WTC11 (cell line): ENCODE measurements around the gene CLIC5. TPM values are rescaled to one million over a fixed set of nuclear protein-coding genes. Genes with fewer than 3 reads are reported as not detected.

Source experiments
- ATAC-seq: fragments of 200-7000 bp; cut with Tn5 transposase; 2 replicates; pipeline ENCODE4 v1.10.0; 2021; ENCODE audit warnings: mild to moderate bottlenecking, moderate library complexity
- CTCF ChIA-PET: fragments of 300-600 bp; sonication (Branson Sonifier 250); formaldehyde crosslinking; loops from one replicate; lab custom pipeline; 2021; ENCODE audit warnings: antibody characterized with exemption; lab: Charles Lee
- POLR2A ChIA-PET: fragments of 350-600 bp; sonication (Branson Sonifier 250); formaldehyde crosslinking; loops from one replicate; lab custom pipeline; 2021; ENCODE audit warnings: antibody characterized with exemption; lab: Charles Lee
- DNase-seq: peaks from one replicate; pipeline ENCODE4 v3.0.0; 2021; ENCODE audit warnings: low spot score
- H3K27ac Mint-ChIP-seq: 2 replicates; pipeline ENCODE4 v1.8.0; 2021; ENCODE audit warnings: mixed read lengths
- H3K27me3 Mint-ChIP-seq: 2 replicates; pipeline ENCODE4 v1.8.0; 2021; ENCODE audit warnings: low read depth, mild to moderate bottlenecking, moderate library complexity, mixed read lengths
- H3K36me3 Mint-ChIP-seq: 2 replicates; pipeline ENCODE4 v1.8.0; 2021; ENCODE audit warnings: mixed read lengths
- H3K4me1 Mint-ChIP-seq: 2 replicates; pipeline ENCODE4 v1.8.0; 2022; ENCODE audit warnings: mixed read lengths
- H3K4me3 Mint-ChIP-seq: 2 replicates; pipeline ENCODE4 v1.8.0; 2021; ENCODE audit warnings: mild to moderate bottlenecking, moderate library complexity, mixed read lengths
- H3K9me3 Mint-ChIP-seq: 2 replicates; pipeline ENCODE4 v1.8.0; 2021; ENCODE audit warnings: mixed read lengths
- AFF4 ChIP-seq: sonication (generic); formaldehyde crosslinking; IDR thresholded peaks from 2 replicates; pipeline ENCODE4 v1.8.1; 2023; ENCODE audit warnings: mild to moderate bottlenecking, missing genetic modification reagents, borderline replicate concordance
- CDX4 ChIP-seq: fragments of 250-450 bp; sonication (Bioruptor Pico); IDR thresholded peaks from 2 replicates; pipeline ENCODE4 v1.9.0; 2021; ENCODE audit warnings: moderate library complexity, mild to moderate bottlenecking, inconsistent platforms, borderline replicate concordance
- CREM ChIP-seq: sonication (generic); formaldehyde crosslinking; IDR thresholded peaks from 2 replicates; pipeline ENCODE4 v1.8.1; 2022; ENCODE audit warnings: mild to moderate bottlenecking, missing genetic modification reagents, moderate library complexity
- E2F1 ChIP-seq: sonication (generic); formaldehyde crosslinking; IDR thresholded peaks from 2 replicates; pipeline ENCODE4 v1.8.0; 2022; ENCODE audit warnings: mild to moderate bottlenecking, missing genetic modification reagents
- FOXJ3 ChIP-seq: sonication (generic); formaldehyde crosslinking; IDR thresholded peaks from 2 replicates; pipeline ENCODE4 v1.9.0; 2021; ENCODE audit warnings: missing genetic modification reagents, mild to moderate bottlenecking, borderline replicate concordance
- FOXK1 ChIP-seq: sonication (generic); formaldehyde crosslinking; IDR thresholded peaks from 2 replicates; pipeline ENCODE4 v1.8.0; 2022; ENCODE audit warnings: mild to moderate bottlenecking, moderate library complexity, missing genetic modification reagents
- FOXP4 ChIP-seq: sonication (generic); formaldehyde crosslinking; IDR thresholded peaks from 2 replicates; pipeline ENCODE4 v1.8.0; 2022; ENCODE audit warnings: mild to moderate bottlenecking, missing genetic modification reagents
- HMGXB4 ChIP-seq: sonication (generic); formaldehyde crosslinking; IDR thresholded peaks from 2 replicates; pipeline ENCODE4 v1.8.1; 2023; ENCODE audit warnings: mild to moderate bottlenecking, moderate library complexity, missing genetic modification reagents
- JAZF1 ChIP-seq: fragments of 250-450 bp; sonication (Bioruptor Pico); IDR thresholded peaks from 2 replicates; pipeline ENCODE4 v1.9.0; 2021; ENCODE audit warnings: moderate library complexity, mild to moderate bottlenecking, inconsistent platforms
- NFE2L1 ChIP-seq: sonication (generic); formaldehyde crosslinking; IDR thresholded peaks from 2 replicates; pipeline ENCODE4 v1.8.1; 2023; ENCODE audit warnings: missing genetic modification reagents
- SMAD3 ChIP-seq: sonication (generic); formaldehyde crosslinking; IDR thresholded peaks from 2 replicates; pipeline ENCODE4 v1.8.0; 2022; ENCODE audit warnings: missing genetic modification reagents, mild to moderate bottlenecking, borderline replicate concordance
- SOX15 ChIP-seq: fragments of 250-450 bp; sonication (Bioruptor Pico); IDR thresholded peaks from 2 replicates; pipeline ENCODE4 v1.9.0; 2021; ENCODE audit warnings: mild to moderate bottlenecking
- ZNF138 ChIP-seq: sonication (generic); formaldehyde crosslinking; conservative IDR thresholded peaks from 2 replicates; pipeline ENCODE4 v1.8.1; 2022; ENCODE audit warnings: mild to moderate bottlenecking, moderate library complexity, missing genetic modification reagents
- ZNF219 ChIP-seq: sonication (generic); formaldehyde crosslinking; IDR thresholded peaks from 2 replicates; pipeline ENCODE4 v1.8.0; 2023; ENCODE audit warnings: missing genetic modification reagents, mild to moderate bottlenecking, borderline replicate concordance
- ZNF423 ChIP-seq: fragments of 250-450 bp; sonication (Bioruptor Pico); IDR thresholded peaks from 2 replicates; pipeline ENCODE4 v2.1.2; 2022; ENCODE audit warnings: mild to moderate bottlenecking, moderate library complexity
- ZNF532 ChIP-seq: fragments of 250-450 bp; sonication (Bioruptor Pico); IDR thresholded peaks from 2 replicates; pipeline ENCODE4 v1.9.0; 2021; ENCODE audit warnings: mild to moderate bottlenecking, borderline replicate concordance
- ZNF671 ChIP-seq: fragments of 250-450 bp; sonication (Bioruptor Pico); IDR thresholded peaks from 2 replicates; pipeline ENCODE4 v1.8.0; 2021; ENCODE audit warnings: mild to moderate bottlenecking
- total RNA-seq: library from RNA; stranded (reverse); gene quantifications from 3 replicates; pipeline ENCODE4 v1.2.3, GENCODE V29; 2021

CLIC5 gene
- total RNA-seq, 1 experiment from 2014 or later = 0.22 TPM

GRCh38 chr6:45877970-45878590 lies 137.6 kb downstream of the CLIC5 start (continued):
- no peak for TF ChIP-seq E2F1 (CRISPR knock-in tag)
- TF ChIP-seq CREM (CRISPR knock-in tag) = no peak

GRCh38 chr6:45872827-45873365 lies 142.8 kb downstream of the CLIC5 start:
- no peaks in the 10 kb centered on the region for H3K9me3 Mint-ChIP-seq
- no peak overlapping the region for H3K4me3 Mint-ChIP-seq
- DNase-seq = no peak
- no peak overlapping the region for H3K27ac Mint-ChIP-seq
- no peaks in the 10 kb centered on the region; the same call in 1 of the 2 replicates for H3K27me3 Mint-ChIP-seq
- ChIA-PET POLR2A (no interaction called here), CTCF (no interaction called here)
- H3K36me3 Mint-ChIP-seq = no peaks in the 10 kb centered on the region
- no peaks in the 10 kb centered on the region for H3K4me1 Mint-ChIP-seq
- ATAC-seq = no peak
- TF ChIP-seq SMAD3 (CRISPR knock-in tag) = no peak
- no peak for TF ChIP-seq FOXP4 (CRISPR knock-in tag)
- TF ChIP-seq ZNF423 = no peak
- no peak for TF ChIP-seq ZNF532 (CRISPR knock-in tag)
- TF ChIP-seq ZNF138 (CRISPR knock-in tag) = no peak
- TF ChIP-seq NFE2L1 (CRISPR knock-in tag) = no peak
- TF ChIP-seq JAZF1 (CRISPR knock-in tag) = no peak
- no peak for TF ChIP-seq FOXK1 (CRISPR knock-in tag)
- TF ChIP-seq FOXJ3 (CRISPR knock-in tag) = no peak
- TF ChIP-seq SOX15 = no peak
- no peak for TF ChIP-seq ZNF671 (CRISPR knock-in tag)
- no peak for TF ChIP-seq HMGXB4

- Mint-ChIP-seq H3K9me3 (no peaks in the 10 kb centered on the region), H3K36me3 (no peaks in the 10 kb centered on the region), H3K4me3 (no peak overlapping the region), H3K27me3 (peaks cover 6% of the 10 kb centered on the region; the same call in 1 of the 2 replicates), H3K27ac (no peak overlapping the region), H3K4me1 (no peaks in the 10 kb centered on the region)
- DNase-seq (no peak), ATAC-seq (no peak)
- ChIA-PET CTCF (no interaction called here), POLR2A (no interaction called here)
- TF ChIP-seq AFF4 (no peak), JAZF1 (CRISPR knock-in tag) (no peak), ZNF219 (CRISPR knock-in tag) (no peak), ZNF671 (CRISPR knock-in tag) (no peak), CDX4 (no peak)
Observed at GRCh38 chr6:45870531-45870930, 145.1 kb downstream of the CLIC5 start.
